Measurements from ENCODE around the gene LAMA1.

DNA sequence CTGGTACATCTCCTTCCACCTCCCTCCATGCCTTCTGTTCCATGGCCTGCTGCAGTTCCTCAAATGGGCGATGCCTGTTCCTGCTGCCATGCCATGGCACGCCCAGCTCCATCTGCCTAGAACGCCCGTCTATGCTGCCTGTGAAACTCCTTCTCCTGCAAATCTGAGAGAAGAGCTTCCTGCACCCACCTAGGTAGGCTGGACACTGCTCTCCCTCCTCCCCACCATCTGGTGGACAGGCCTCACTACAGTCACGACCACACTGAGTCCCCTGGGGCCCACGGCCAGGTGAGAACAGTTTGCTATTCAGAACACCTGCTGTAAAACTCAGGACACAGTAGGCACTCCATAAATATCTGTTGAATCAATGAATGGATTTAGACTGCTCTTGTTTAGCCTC, 92.4 kb downstream of the LAMA1 start:
- TF ChIP-seq, protein P1, sequence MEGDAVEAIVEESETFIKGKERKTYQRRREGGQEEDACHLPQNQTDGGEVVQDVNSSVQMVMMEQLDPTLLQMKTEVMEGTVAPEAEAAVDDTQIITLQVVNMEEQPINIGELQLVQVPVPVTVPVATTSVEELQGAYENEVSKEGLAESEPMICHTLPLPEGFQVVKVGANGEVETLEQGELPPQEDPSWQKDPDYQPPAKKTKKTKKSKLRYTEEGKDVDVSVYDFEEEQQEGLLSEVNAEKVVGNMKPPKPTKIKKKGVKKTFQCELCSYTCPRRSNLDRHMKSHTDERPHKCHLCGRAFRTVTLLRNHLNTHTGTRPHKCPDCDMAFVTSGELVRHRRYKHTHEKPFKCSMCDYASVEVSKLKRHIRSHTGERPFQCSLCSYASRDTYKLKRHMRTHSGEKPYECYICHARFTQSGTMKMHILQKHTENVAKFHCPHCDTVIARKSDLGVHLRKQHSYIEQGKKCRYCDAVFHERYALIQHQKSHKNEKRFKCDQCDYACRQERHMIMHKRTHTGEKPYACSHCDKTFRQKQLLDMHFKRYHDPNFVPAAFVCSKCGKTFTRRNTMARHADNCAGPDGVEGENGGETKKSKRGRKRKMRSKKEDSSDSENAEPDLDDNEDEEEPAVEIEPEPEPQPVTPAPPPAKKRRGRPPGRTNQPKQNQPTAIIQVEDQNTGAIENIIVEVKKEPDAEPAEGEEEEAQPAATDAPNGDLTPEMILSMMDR (IDR thresholded peaks at IDR 0.05), result no peak
- TF ChIP-seq POLR2A (IDR thresholded peaks at IDR 0.05) (no peak), EP300 (IDR thresholded peaks at IDR 0.05) (no peak)
